ENCODE results near the gene ZNF736. TPM values are rescaled to one million over a fixed set of nuclear protein-coding genes. Genes with fewer than 3 reads are reported as not detected.

Gene ZNF736
- total RNA-seq, 1 donor from 2014 or later, result 6.9 TPM

Other genes starting within 250 kb of the ZNF736 start
- not detected in 2 replicates for gene ZNF735, start 106.8 kb upstream of the ZNF736 start, total RNA-seq
- not detected in 2 replicates for gene ZNF679, start 85.5 kb upstream of the ZNF736 start, total RNA-seq
- gene ZNF680, start 249.1 kb downstream of the ZNF736 start, total RNA-seq, result 3.3 and 7.8 TPM in 2 replicates